ENCODE data around the gene CCM2L.

DNA sequence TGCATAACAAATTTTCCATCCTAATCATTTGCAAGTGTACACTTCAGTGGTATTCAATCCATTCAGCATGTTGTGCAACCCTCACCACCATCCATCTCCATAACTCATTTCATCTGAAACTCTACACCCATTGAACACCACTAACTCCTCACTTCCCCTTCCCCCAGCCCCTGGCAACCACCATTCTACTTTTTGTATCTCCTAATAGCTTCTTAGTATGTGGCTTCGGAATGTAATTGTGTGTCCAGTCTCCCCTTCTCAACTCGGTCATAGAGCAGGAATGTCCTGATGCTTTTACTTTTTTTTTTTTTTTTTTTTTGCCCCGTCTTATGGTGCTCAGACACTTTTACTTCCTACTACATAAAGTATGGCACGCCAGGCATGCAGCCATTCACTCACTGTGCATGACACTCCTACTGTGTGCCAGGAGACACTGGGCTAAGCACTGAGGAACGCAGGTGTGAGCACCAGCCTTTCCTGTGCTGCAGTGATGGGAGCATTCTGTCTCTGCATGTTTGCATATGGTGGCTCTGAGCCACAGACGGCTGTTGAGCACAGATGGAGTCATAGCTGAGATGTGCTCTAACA lies 57.1 kb downstream of the CCM2L start:
- TF ChIP-seq, protein P1, sequence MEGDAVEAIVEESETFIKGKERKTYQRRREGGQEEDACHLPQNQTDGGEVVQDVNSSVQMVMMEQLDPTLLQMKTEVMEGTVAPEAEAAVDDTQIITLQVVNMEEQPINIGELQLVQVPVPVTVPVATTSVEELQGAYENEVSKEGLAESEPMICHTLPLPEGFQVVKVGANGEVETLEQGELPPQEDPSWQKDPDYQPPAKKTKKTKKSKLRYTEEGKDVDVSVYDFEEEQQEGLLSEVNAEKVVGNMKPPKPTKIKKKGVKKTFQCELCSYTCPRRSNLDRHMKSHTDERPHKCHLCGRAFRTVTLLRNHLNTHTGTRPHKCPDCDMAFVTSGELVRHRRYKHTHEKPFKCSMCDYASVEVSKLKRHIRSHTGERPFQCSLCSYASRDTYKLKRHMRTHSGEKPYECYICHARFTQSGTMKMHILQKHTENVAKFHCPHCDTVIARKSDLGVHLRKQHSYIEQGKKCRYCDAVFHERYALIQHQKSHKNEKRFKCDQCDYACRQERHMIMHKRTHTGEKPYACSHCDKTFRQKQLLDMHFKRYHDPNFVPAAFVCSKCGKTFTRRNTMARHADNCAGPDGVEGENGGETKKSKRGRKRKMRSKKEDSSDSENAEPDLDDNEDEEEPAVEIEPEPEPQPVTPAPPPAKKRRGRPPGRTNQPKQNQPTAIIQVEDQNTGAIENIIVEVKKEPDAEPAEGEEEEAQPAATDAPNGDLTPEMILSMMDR (IDR thresholded peaks at IDR 0.05; ENCODE audit: insufficient read depth, low read length, poor library complexity, severe bottlenecking), result no peak
- no peak for TF ChIP-seq EZH2phosphoT487 (conservative IDR thresholded peaks at IDR 0.05; ENCODE audit: low read length)
